Measurements from ENCODE around the gene MXD3.

MXD3 gene

DNA sequence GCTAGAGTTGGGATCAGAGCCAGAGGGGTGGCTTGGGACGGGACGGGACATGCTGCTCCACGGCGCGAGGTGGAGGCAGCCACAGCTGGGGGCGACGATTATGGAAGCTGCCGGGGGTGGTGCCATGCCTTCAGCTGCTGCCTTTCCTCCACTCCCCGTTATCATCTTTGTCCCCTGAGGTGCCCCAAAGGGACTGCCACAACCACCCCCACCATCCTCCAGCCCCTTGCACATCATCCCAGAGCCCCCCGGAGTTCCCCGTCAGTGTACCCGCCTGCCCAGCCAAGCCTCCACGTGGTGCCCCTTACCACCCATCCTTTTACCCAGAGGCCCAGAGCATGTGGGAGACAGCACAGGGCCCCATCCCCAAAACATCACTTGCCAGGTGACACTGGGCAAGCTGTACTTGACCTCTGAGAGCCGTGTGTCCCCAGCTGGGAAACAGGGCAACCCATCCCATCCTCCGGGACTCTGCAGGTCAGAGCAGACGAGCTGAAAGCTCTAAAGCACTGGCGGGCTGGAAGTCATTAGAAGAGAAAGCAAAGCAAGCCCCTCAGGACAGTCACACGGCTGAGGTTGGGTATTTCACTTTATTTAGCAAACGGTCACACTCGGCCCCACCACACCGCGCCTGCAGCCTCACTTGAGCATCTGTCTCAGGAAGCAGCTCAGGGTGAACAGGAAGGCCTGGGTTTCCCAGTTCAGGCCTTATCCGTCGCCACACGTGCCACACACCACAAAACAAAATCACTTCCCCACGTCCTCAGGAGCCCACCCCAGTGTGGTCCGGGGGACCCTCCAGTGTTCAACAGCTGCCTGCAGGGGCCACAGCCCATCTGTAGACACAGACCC lies 19.5 kb upstream of the MXD3 start:
- H3K9ac ChIP-seq (ENCODE audit: low read length) = no peak overlapping the region
- peaks cover 27% of the 10 kb centered on the region for H3K36me3 ChIP-seq (ENCODE audit: control insufficient read depth, low read depth, low read length)
- H3K4me1 ChIP-seq (ENCODE audit: control insufficient read depth, low read depth, low read length) = peaks cover 1% of the 10 kb centered on the region
- no peak overlapping the region for H3K27ac ChIP-seq (ENCODE audit: low read length)
- no peak overlapping the region for H3K4me3 ChIP-seq (ENCODE audit: low read length)
- H3K9me3 ChIP-seq (ENCODE audit: control insufficient read depth, low read depth, low read length) = no peaks in the 10 kb centered on the region
- no peaks in the 10 kb centered on the region for H3K27me3 ChIP-seq (ENCODE audit: control insufficient read depth, insufficient read depth, low read length)

DNA sequence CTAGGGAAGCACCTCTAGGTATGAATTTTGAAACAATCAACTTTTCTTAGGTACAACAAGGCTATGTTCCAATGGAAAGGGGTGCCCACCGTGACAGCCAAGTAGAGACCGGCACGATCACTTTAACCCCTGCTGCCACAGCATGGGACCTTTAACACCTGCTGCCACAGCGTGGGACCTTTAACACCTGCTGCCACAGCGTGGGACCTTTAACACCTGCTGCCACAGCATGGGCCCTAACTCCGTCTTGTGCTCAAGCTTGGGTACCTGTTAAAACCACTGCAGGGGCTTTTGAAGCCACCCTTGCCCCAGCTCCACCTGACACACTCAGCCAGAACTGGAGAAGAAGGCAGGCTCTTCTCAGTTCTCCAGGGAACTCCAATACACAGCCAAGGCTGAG lies 18.2 kb upstream of the MXD3 start:
- no peaks in the 10 kb centered on the region for H3K27me3 ChIP-seq (ENCODE audit: control insufficient read depth, insufficient read depth, low read length)
- no peaks in the 10 kb centered on the region for H3K9me3 ChIP-seq (ENCODE audit: control insufficient read depth, low read depth, low read length)
- no peak overlapping the region for H3K9ac ChIP-seq (ENCODE audit: low read length)
- H3K27ac ChIP-seq (ENCODE audit: low read length) = no peak overlapping the region
- peaks cover 14% of the 10 kb centered on the region for H3K36me3 ChIP-seq (ENCODE audit: control insufficient read depth, low read depth, low read length)
- H3K4me3 ChIP-seq (ENCODE audit: low read length) = no peak overlapping the region
- peaks cover 9% of the 10 kb centered on the region for H3K4me1 ChIP-seq (ENCODE audit: control insufficient read depth, low read depth, low read length)

DNA sequence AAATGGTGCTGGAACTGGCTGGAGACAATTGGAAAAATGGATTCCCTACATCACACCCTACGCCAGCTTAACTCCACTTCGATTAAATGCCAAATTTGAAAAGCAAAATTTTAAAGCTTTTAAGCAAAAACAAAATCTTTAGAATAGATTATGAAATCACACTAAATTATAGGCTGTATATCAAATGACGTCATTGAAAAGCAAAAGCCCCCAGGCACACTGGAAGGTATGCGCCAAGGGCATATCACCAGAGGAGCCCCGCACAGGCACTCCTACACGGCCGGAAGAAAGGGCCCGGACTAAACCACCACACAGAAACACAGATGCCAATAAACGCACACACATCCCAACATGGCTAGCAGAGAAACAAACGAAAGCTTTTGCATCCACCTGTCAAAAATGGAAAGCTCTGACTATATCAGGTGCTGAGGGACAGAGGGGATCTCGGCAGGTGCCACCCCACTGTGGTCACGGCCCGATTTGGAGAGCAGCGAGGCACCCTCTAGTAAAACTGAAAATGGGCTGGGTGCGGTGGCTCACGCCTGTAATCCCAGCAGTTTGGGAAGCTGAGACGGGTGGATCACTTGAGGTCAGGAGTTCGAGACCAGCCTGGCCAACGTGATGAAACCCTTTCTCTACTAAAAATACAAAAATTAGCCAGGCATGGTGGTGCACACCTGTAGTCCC lies 17.0 kb upstream of the MXD3 start:
- Histone ChIP-seq H3K4me3 (ENCODE audit: low read length) (no peak overlapping the region), H3K36me3 (ENCODE audit: control insufficient read depth, low read depth, low read length) (peaks cover 2% of the 10 kb centered on the region), H3K9me3 (ENCODE audit: control insufficient read depth, low read depth, low read length) (no peaks in the 10 kb centered on the region), H3K27ac (ENCODE audit: low read length) (no peak overlapping the region), H3K4me1 (ENCODE audit: control insufficient read depth, low read depth, low read length) (peaks cover 9% of the 10 kb centered on the region), H3K9ac (ENCODE audit: low read length) (no peak overlapping the region), H3K27me3 (ENCODE audit: control insufficient read depth, insufficient read depth, low read length) (no peaks in the 10 kb centered on the region)

DNA sequence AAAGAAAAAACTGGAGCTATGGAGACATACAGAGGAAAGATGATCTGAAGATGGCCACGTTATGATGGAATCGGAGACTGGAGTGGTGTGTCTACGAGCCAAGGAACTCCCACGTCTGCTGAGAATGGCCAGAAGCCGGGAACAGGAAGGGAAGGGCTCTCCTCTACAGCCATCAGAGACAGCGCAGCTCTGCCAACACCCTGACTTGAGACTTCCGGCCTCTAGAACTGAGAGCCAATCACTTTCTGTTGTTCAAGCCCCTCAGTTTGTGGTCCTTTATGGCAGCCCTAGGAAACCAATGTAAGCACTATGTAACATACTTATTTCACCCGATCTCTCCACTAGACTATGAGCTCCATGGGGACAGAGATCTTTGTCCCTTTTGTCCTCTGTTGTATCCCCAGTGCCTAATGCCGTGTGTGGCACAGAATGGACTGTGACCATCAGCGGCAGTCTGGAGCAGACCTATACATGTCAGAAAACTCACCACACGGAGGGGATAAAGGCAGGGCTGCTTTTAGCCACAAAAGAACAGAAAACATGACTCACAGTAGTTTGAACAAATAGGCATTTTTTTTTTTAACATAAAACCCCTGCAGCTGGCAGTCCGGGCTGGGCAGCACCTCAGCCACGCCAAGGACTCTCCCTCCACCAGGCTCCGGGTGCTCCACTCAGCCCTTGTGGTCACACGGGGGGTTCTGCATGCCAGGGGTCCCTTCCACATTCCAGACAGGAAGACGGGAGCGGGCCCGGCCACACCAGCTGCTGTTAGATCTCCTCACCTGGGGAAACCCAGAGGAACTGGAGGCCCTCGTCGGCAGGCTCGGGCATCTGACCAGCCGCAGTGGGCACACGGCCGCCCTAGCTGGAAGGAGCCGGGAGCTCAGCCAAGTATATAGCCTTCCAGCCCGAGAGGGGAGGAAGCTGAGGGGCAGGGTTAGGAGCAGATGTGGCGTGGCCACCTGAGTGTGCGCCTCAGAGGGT lies 16.1 kb upstream of the MXD3 start:
- H3K27ac ChIP-seq (ENCODE audit: low read length) = no peak overlapping the region
- H3K36me3 ChIP-seq (ENCODE audit: control insufficient read depth, low read depth, low read length) = no peaks in the 10 kb centered on the region
- H3K4me1 ChIP-seq (ENCODE audit: control insufficient read depth, low read depth, low read length) = peaks cover 9% of the 10 kb centered on the region
- H3K4me3 ChIP-seq (ENCODE audit: low read length) = no peak overlapping the region
- H3K9me3 ChIP-seq (ENCODE audit: control insufficient read depth, low read depth, low read length) = no peaks in the 10 kb centered on the region
- no peak overlapping the region for H3K9ac ChIP-seq (ENCODE audit: low read length)
- no peaks in the 10 kb centered on the region for H3K27me3 ChIP-seq (ENCODE audit: control insufficient read depth, insufficient read depth, low read length)

DNA sequence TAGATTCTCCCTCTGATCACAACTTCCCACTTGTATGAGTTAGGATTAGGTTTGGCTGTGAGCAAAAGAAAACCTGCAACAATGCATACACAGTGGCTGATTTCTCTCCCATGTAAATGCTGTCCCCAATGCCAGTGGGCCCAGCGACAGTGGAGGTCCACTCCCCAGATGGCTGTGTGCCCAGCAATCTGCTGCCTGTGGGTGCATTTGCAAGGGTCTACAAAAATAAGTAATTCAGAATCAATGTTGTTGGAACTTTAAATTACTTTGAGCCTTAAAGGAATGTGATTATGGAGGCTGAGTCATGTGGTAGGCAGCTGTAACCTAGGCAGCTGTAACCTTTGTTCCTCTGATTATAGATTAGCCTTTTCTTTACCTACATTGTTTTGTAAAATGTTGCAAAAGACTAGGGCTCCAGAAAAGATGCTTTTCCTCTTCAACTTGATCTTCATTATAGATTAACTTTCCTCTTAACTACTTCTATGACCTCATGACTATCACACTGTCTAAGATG lies 14.2 kb upstream of the MXD3 start:
- Histone ChIP-seq H3K9ac (ENCODE audit: low read length) (no peak overlapping the region), H3K27ac (ENCODE audit: low read length) (peak overlapping the region; percentile 65)

DNA sequence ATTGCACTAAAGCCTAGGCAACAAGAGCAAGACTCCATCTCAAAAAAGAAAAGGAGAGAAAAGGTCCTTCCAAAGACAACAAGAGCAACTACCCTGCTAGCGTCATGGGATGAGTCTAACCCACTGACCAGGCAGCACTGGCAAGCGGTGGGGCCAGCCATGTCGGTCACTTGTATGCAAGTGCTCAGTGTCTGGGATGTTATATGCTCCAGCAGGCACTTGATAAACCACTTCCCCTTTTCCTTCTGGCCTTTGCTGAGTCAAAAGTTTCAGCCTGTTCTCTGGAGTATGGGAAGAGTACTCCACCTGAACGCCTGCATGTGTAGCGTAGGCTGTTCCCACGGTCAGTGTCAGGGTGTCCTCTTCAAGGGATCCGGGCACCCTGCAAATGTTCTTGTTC lies 9.2 kb upstream of the MXD3 start:
- Histone ChIP-seq H3K36me3 (ENCODE audit: control insufficient read depth, low read depth, low read length) (no peaks in the 10 kb centered on the region), H3K27ac (ENCODE audit: low read length) (no peak overlapping the region), H3K9me3 (ENCODE audit: control insufficient read depth, low read depth, low read length) (no peaks in the 10 kb centered on the region), H3K4me3 (ENCODE audit: low read length) (no peak overlapping the region), H3K27me3 (ENCODE audit: control insufficient read depth, insufficient read depth, low read length) (no peaks in the 10 kb centered on the region), H3K4me1 (ENCODE audit: control insufficient read depth, low read depth, low read length) (peaks cover 5% of the 10 kb centered on the region), H3K9ac (ENCODE audit: low read length) (no peak overlapping the region)

More for the DNA sequence above, 14.2 kb upstream of the MXD3 start:
- Histone ChIP-seq H3K27me3 (ENCODE audit: control insufficient read depth, insufficient read depth, low read length) (no peaks in the 10 kb centered on the region), H3K4me3 (ENCODE audit: low read length) (no peak overlapping the region), H3K4me1 (ENCODE audit: control insufficient read depth, low read depth, low read length) (peaks cover 9% of the 10 kb centered on the region), H3K9me3 (ENCODE audit: control insufficient read depth, low read depth, low read length) (no peaks in the 10 kb centered on the region), H3K36me3 (ENCODE audit: control insufficient read depth, low read depth, low read length) (no peaks in the 10 kb centered on the region)

DNA sequence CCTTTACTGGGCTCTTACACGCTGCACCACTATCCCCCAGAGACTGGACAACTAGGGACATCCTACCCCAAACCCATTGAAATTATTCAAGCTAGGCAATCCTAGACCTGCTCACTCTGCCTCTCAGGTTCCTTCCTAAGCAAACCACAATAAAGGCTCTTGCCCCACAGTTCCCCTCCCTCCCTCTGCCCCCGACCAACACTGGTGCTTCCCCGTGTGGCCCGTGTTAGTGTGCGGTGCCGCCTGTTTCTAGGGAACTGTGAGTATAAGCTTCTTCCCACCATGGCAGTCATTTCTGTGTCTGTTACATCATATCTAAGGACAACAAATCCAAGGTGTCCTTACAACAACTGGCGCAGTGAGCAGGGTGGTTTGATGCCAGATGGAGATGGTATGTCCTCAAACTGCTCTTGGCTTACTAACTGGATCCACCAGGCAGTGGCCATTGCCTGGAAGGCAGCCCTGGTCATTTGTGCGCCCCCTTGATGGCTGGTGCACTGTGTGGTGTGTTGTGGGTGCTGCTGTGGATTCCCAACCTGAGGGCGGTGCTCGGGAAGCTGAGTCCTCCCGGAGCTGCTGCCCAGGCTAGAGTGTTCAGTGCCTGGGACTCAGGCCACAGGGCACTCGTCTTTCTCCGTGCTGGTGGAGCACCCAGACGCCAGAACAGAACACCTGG lies 8.4 kb upstream of the MXD3 start:
- Histone ChIP-seq H3K9ac (ENCODE audit: low read length) (no peak overlapping the region), H3K36me3 (ENCODE audit: control insufficient read depth, low read depth, low read length) (no peaks in the 10 kb centered on the region), H3K27me3 (ENCODE audit: control insufficient read depth, insufficient read depth, low read length) (no peaks in the 10 kb centered on the region), H3K4me1 (ENCODE audit: control insufficient read depth, low read depth, low read length) (no peaks in the 10 kb centered on the region), H3K4me3 (ENCODE audit: low read length) (no peak overlapping the region), H3K27ac (ENCODE audit: low read length) (no peak overlapping the region), H3K9me3 (ENCODE audit: control insufficient read depth, low read depth, low read length) (no peaks in the 10 kb centered on the region)

DNA sequence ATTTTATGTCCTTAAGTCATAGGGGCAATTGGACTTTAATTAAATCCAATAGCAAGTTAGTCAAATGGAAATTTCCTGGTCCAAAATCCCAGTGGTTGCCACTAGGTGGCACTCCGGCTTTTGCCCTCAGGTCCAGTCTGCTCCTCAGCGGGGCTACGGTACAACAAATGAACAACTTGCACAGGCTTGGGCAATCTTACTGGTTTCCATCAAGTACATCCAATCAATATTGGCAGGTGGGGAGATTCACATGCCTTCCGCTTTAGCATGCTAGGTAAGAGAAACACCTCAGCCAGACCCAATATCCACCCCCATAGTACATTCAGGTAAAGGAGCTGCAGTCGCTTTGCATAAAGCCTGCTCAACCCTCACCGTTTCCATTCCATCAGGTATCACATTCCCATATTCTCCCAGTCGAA lies 6.3 kb upstream of the MXD3 start:
- H3K36me3 ChIP-seq (ENCODE audit: control insufficient read depth, low read depth, low read length) = no peaks in the 10 kb centered on the region
- H3K9ac ChIP-seq (ENCODE audit: low read length) = no peak overlapping the region
- no peaks in the 10 kb centered on the region for H3K27me3 ChIP-seq (ENCODE audit: control insufficient read depth, insufficient read depth, low read length)
- H3K27ac ChIP-seq (ENCODE audit: low read length) = no peak overlapping the region
- no peaks in the 10 kb centered on the region for H3K9me3 ChIP-seq (ENCODE audit: control insufficient read depth, low read depth, low read length)
- no peaks in the 10 kb centered on the region for H3K4me1 ChIP-seq (ENCODE audit: control insufficient read depth, low read depth, low read length)
- no peak overlapping the region for H3K4me3 ChIP-seq (ENCODE audit: low read length)

DNA sequence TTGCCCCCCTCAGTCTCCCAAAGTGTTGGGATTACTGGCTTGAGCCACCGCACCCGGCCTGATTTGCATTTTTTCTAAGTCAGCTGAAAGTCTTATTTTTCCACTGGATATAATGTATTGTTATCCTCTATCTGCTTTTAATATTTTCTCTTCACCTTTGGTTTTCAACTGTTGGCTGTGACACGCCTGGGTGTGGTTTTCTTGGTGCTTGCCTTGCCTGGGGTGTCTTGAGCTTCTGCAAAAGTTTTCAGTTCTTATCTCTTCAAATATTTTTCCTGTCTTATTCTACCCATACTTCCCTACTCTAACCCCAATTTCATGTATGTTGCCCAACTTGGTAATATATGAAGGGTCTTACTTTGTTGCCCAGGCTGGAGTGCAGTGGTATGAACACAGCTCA lies 4.3 kb upstream of the MXD3 start:
- no peak overlapping the region for H3K4me3 ChIP-seq (ENCODE audit: low read length)
- H3K9ac ChIP-seq (ENCODE audit: low read length) = no peak overlapping the region
- H3K9me3 ChIP-seq (ENCODE audit: control insufficient read depth, low read depth, low read length) = no peaks in the 10 kb centered on the region
- H3K36me3 ChIP-seq (ENCODE audit: control insufficient read depth, low read depth, low read length) = no peaks in the 10 kb centered on the region
- H3K27ac ChIP-seq (ENCODE audit: low read length) = no peak overlapping the region
- H3K27me3 ChIP-seq (ENCODE audit: control insufficient read depth, insufficient read depth, low read length) = no peaks in the 10 kb centered on the region
- H3K4me1 ChIP-seq (ENCODE audit: control insufficient read depth, low read depth, low read length) = peaks cover 4% of the 10 kb centered on the region

DNA sequence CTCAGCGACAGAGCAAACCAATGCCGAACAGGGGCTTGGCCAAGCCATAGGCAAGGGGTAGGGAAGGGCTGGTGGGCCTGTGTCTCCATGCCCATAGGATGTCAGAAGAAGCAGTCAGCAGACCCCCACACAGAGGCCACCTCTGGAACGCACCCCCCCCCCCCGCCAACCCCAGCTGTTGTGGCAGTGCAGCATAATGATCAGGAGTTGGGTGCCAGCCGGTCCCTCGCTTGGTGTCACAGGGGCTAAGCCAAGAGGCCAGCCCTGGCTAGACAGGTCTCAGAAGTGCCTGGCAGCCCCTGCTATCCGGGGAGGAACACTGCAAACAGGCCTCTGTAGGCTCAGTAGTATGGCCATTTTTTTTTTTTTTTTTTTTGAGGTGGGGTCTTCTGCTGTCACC lies 3.7 kb upstream of the MXD3 start:
- Histone ChIP-seq H3K36me3 (ENCODE audit: control insufficient read depth, low read depth, low read length) (no peaks in the 10 kb centered on the region), H3K27me3 (ENCODE audit: control insufficient read depth, insufficient read depth, low read length) (no peaks in the 10 kb centered on the region), H3K4me3 (ENCODE audit: low read length) (no peak overlapping the region), H3K9me3 (ENCODE audit: control insufficient read depth, low read depth, low read length) (no peaks in the 10 kb centered on the region), H3K27ac (ENCODE audit: low read length) (no peak overlapping the region), H3K4me1 (ENCODE audit: control insufficient read depth, low read depth, low read length) (peaks cover 4% of the 10 kb centered on the region), H3K9ac (ENCODE audit: low read length) (no peak overlapping the region)
